Tibial nerve (tissue), 4 donors: ENCODE data around the gene ABHD17A. TPM values are rescaled to one million over a fixed set of nuclear protein-coding genes. Genes with fewer than 3 reads are reported as not detected.
"Not testable (repeated sequence)": the region's sequence is repeated elsewhere in the genome, so short reads cannot be mapped to it uniquely, and the experiment has no call there.

Experiments used
- DNase-seq, 2 donors: peaks; one replicate each; pipeline ENCODE4 v3.0.0-alpha.2; 2019; ENCODE audit warnings: low spot score in 2 of 2
- H3K27ac ChIP-seq, 4 donors: fragments of 200-600 bp; sonication (generic) in 3 of 4; one replicate each; pipeline ENCODE4 v1.5.1; 2017 to 2019; ENCODE audit warnings: mild to moderate bottlenecking in 1 of 4
- H3K27me3 ChIP-seq, 2 donors: fragments of 200-600 bp; sonication (generic) in 1 of 2; one replicate each; pipeline versions ENCODE4 v1.5.1 to v1.6.0; 2017 to 2019
- H3K36me3 ChIP-seq, 3 donors: fragments of 200-600 bp; sonication (generic); one replicate each; pipeline ENCODE4 v1.5.1; 2018 to 2019
- H3K4me1 ChIP-seq, 4 donors: fragments of 200-600 bp; sonication (generic) in 3 of 4; one replicate each; pipeline ENCODE4 v1.5.1; 2017 to 2019
- H3K4me3 ChIP-seq, 4 donors: fragments of 200-600 bp; sonication (generic) in 3 of 4; one replicate each; pipeline ENCODE4 v1.5.1; 2017 to 2019; ENCODE audit warnings: mild to moderate bottlenecking in 1 of 4, moderate library complexity in 1 of 4
- H3K9me3 ChIP-seq, 4 donors: fragments of 200-600 bp; sonication (generic) in 3 of 4; one replicate each; pipeline ENCODE4 v1.5.1; 2017 to 2019
- CTCF ChIP-seq, 5 experiments: fragments of 200-600 bp in 3 of 5; fragments of 450-650 bp in 2 of 5; sonication (generic) in 3 of 5; IDR thresholded peaks; one replicate each; pipeline ENCODE4 v1.5.1; 2016 to 2019; ENCODE audit warnings: antibody characterized with exemption in 5 of 5, mild to moderate bottlenecking in 3 of 5, moderate library complexity in 2 of 5
- EP300 ChIP-seq, 2 donors: sonication (generic); formaldehyde crosslinking; IDR thresholded peaks; one replicate each; pipeline ENCODE4 v1.6.1; 2017; ENCODE audit warnings: antibody characterized with exemption in 2 of 2, mild to moderate bottlenecking in 1 of 2
- POLR2A ChIP-seq, 2 donors: fragments of 450-650 bp; IDR thresholded peaks; one replicate each; pipeline ENCODE4 v1.6.1; 2017; ENCODE audit warnings: antibody characterized with exemption in 2 of 2, mild to moderate bottlenecking in 2 of 2, moderate library complexity in 2 of 2
- WGBS, 2 donors: methylation state at CpG; one replicate each; pipeline ENCODE4 v1.1.5; 2018; 5-methylcytosine and 5-hydroxymethylcytosine counted together
- total RNA-seq, 4 donors: library from RNA; depleted of rRNA; stranded (reverse); fragments of >200 nt; gene quantifications; one replicate each; pipeline ENCODE4 v1.1.0, GENCODE V29; 2016

The ABHD17A gene
- total RNA-seq, 4 donors from 2014 or later = 127 to 165 (median 132) TPM

- H3K9me3 ChIP-seq, H3K27me3 ChIP-seq, DNase-seq: not testable (repeated sequence)
- Histone ChIP-seq H3K27ac (peak overlapping the region; percentile 77 to 97 (median 94)), H3K4me3 (peak overlapping the region; percentile 68 to 100 (median 99)), H3K4me1 (peaks cover 5 to 71% (median 36%) of the 10 kb centered on the region in 4 donors), H3K36me3 (peaks cover 0 to 30% (median 0%) of the 10 kb centered on the region in 3 donors)
- WGBS, 2 donors = 29 to 43% methylated on average over 24 to 39 of the region's 53 CpGs
Observed at GRCh38 chr19:1876496-1877279, 8.6 kb downstream of the ABHD17A start.

GRCh38 chr19:1875646-1876495 lies 9.4 kb downstream of the ABHD17A start:
- Histone ChIP-seq H3K4me3 (peak overlapping the region; percentile 68 to 100 (median 99)), H3K27me3 (no peaks in the 10 kb centered on the region), H3K9me3 (no peaks in the 10 kb centered on the region), H3K4me1 (peaks cover 5 to 71% (median 33%) of the 10 kb centered on the region in 4 donors), H3K27ac (peak overlapping the region; percentile 77 to 97 (median 94)), H3K36me3 (peaks cover 0 to 38% (median 0%) of the 10 kb centered on the region in 3 donors)
- DNase-seq = peak; percentile 85 to 88
- WGBS, 2 donors = 0 to 1% methylated on average over 35 to 55 of the region's 87 CpGs
- TF ChIP-seq POLR2A (IDR thresholded peaks at IDR 0.05) (peak; percentile 79 to 91), EP300 (IDR thresholded peaks at IDR 0.05) (peak; percentile 84 to 99), CTCF (IDR thresholded peaks at IDR 0.05) (peak in 2 of 5 experiments; percentile 24 to 56)

GRCh38 chr19:1875265-1875645 lies 10.0 kb downstream of the ABHD17A start:
- DNase-seq, H3K27me3 ChIP-seq, H3K9me3 ChIP-seq: not testable (repeated sequence)
- peaks cover 0 to 38% (median 0%) of the 10 kb centered on the region in 3 donors for H3K36me3 ChIP-seq
- peak overlapping the region; percentile 77 to 97 (median 94) for H3K27ac ChIP-seq
- H3K4me1 ChIP-seq = peaks cover 5 to 67% (median 27%) of the 10 kb centered on the region in 4 donors
- peak overlapping the region; percentile 68 to 100 (median 99) for H3K4me3 ChIP-seq
- 2 to 6% methylated on average over 11 of the region's 11 CpGs for WGBS, 2 donors

- no peaks in the 10 kb centered on the region for H3K9me3 ChIP-seq
- 18 to 25% methylated on average over 16 of the region's 16 CpGs for whole genome bisulfite sequencing, 2 donors
- peaks cover 0 to 38% (median 0%) of the 10 kb centered on the region in 3 donors for H3K36me3 ChIP-seq
- peak overlapping the region; percentile 68 to 100 (median 99) for H3K4me3 ChIP-seq
- no peaks in the 10 kb centered on the region for H3K27me3 ChIP-seq
- H3K4me1 ChIP-seq = peaks cover 5 to 62% (median 25%) of the 10 kb centered on the region in 4 donors
- no peak for TF ChIP-seq EP300 (IDR thresholded peaks at IDR 0.05)
- TF ChIP-seq POLR2A (IDR thresholded peaks at IDR 0.05) = no peak
- TF ChIP-seq CTCF (IDR thresholded peaks at IDR 0.05) = no peak
- DNase-seq = no peak
- H3K27ac ChIP-seq = peak overlapping the region in 3 of 4 donors; percentile 93 to 97 (median 95)
Observed at GRCh38 chr19:1874554-1875185, 10.6 kb downstream of the ABHD17A start.

GRCh38 chr19:1873524-1874473 lies 11.5 kb downstream of the ABHD17A start:
- Histone ChIP-seq H3K4me3 (peak overlapping the region in 1 of 4 donors; percentile 14), H3K36me3 (peaks cover 0 to 34% (median 0%) of the 10 kb centered on the region in 3 donors), H3K9me3 (no peaks in the 10 kb centered on the region), H3K27me3 (no peaks in the 10 kb centered on the region), H3K4me1 (peaks cover 5 to 62% (median 25%) of the 10 kb centered on the region in 4 donors), H3K27ac (peak overlapping the region; percentile 62 to 97 (median 86))
- no peak for DNase-seq
- 62% methylated on average over 29 of the region's 29 CpGs for WGBS, 2 donors
- TF ChIP-seq POLR2A (IDR thresholded peaks at IDR 0.05) = no peak
- no peak for TF ChIP-seq CTCF (IDR thresholded peaks at IDR 0.05)
- TF ChIP-seq EP300 (IDR thresholded peaks at IDR 0.05) = no peak
